HCT116 (cell line): Measurements from ENCODE around the gene YBX3. TPM values are rescaled to one million over a fixed set of nuclear protein-coding genes. Genes with fewer than 3 reads are reported as not detected.

Experiments
- ATAC-seq: fragments of 200-7000 bp; cut with Tn5 transposase; 2 replicates; pipeline ENCODE4 v1.9.1; 2020; ENCODE audit warnings: mild to moderate bottlenecking, moderate library complexity
- BruUV-seq: library from RNA; stranded (reverse); fragments of 400-500 nt; replicated peaks from 2 replicates; lab custom pipeline; 2021; lab: Mats Ljungman, UMichigan
- CTCF ChIA-PET: fragments of 300-600 bp; sonication (Branson Sonifier 250); formaldehyde crosslinking; loops from one replicate; lab custom pipeline; 2021; ENCODE audit warnings: antibody characterized with exemption; lab: Charles Lee
- POLR2A ChIA-PET: fragments of 300-600, 350-600 bp; sonication (Branson Sonifier 250); formaldehyde crosslinking; loops from one replicate; lab custom pipeline; 2021; ENCODE audit warnings: antibody characterized with exemption; lab: Charles Lee
- RAD21 ChIA-PET, 2 experiments: fragments of 300-600 bp; sonication (Branson Sonifier 250); formaldehyde crosslinking; loops; one replicate each; lab custom pipeline; 2023; ENCODE audit warnings: low total read pairs in 2 of 2; ENCODE audit not compliant: uncharacterized antibody in 2 of 2, unreplicated experiment in 2 of 2, low non-redundant PET in 1 of 2; lab: Charles Lee
- DNase-seq: peaks from one replicate; pipeline ENCODE4 v3.0.0-alpha.2; 2010; ENCODE audit warnings: low read depth, low spot score
- H2AFZ ChIP-seq: fragments of 200-600 bp; shearing (Covaris generic), sonication (generic); 2 replicates; pipeline ENCODE4 v1.6.1; 2017; ENCODE audit warnings: low read depth, mixed run types, mixed read lengths, antibody characterized with exemption, low read length; ENCODE audit not compliant: poor library complexity, severe bottlenecking
- H3K27ac ChIP-seq: 2 replicates; pipeline ENCODE4 v1.5.1; 2012; ENCODE audit warnings: low read depth, low read length
- H3K27me3 ChIP-seq: fragments of 200-600 bp; sonication (generic); 2 replicates; pipeline ENCODE4 v1.6.1; 2016; ENCODE audit warnings: mixed run types, low read length, mixed read lengths; ENCODE audit not compliant: insufficient read depth
- H3K36me3 ChIP-seq, 2 experiments: fragments of 200-500 bp in 1 of 2; fragments of 200-600 bp in 1 of 2; sonication (Bioruptor generic) in 1 of 2; sonication (generic) in 1 of 2; 2 replicates each; pipeline versions ENCODE4 v1.5.1 to v1.6.1; 2014 to 2016; ENCODE audit warnings: low read length in 2 of 2, inconsistent platforms in 1 of 2, mixed read lengths in 1 of 2, mixed run types in 1 of 2; ENCODE audit not compliant: insufficient read depth in 2 of 2, control insufficient read depth in 1 of 2
- H3K4me1 ChIP-seq, 2 experiments: fragments of 200-600 bp in 1 of 2; sonication (generic) in 1 of 2; 2 replicates each; pipeline versions ENCODE4 v1.5.1 to v1.6.1; 2012 to 2017; ENCODE audit warnings: low read length in 2 of 2, inconsistent platforms in 1 of 2, mild to moderate bottlenecking in 1 of 2, mixed read lengths in 1 of 2, mixed run types in 1 of 2, moderate library complexity in 1 of 2; ENCODE audit not compliant: insufficient read depth in 2 of 2, control insufficient read depth in 1 of 2
- H3K4me2 ChIP-seq: fragments of 200-600 bp; sonication (generic); 2 replicates; pipeline ENCODE4 v1.6.1; 2017; ENCODE audit warnings: mixed run types, low read length, mixed read lengths
- H3K4me3 ChIP-seq, 2 experiments: fragments of 200-600 bp in 1 of 2; sonication (generic) in 1 of 2; replicated peaks in 1 of 2; 2 replicates each; pipeline ENCODE4 v1.5.1; 2011 to 2016; ENCODE audit warnings: low read length in 2 of 2, control low read depth in 1 of 2, low read depth in 1 of 2, mild to moderate bottlenecking in 1 of 2, mixed read lengths in 1 of 2, mixed run types in 1 of 2
- H3K79me2 ChIP-seq: fragments of 200-600 bp; sonication (generic); 2 replicates; pipeline ENCODE4 v1.6.1; 2017; ENCODE audit warnings: mild to moderate bottlenecking, mixed run types, low read length, moderate library complexity, mixed read lengths; ENCODE audit not compliant: insufficient read depth
- H3K9ac ChIP-seq: fragments of 200-600 bp; sonication (generic); 2 replicates; pipeline ENCODE4 v1.6.1; 2016; ENCODE audit warnings: low read length, mixed read lengths
- H3K9me2 ChIP-seq: fragments of 200-600 bp; sonication (generic), shearing (Covaris generic); 2 replicates; pipeline ENCODE4 v1.6.1; 2017; ENCODE audit warnings: mixed run types, mild to moderate bottlenecking, moderate library complexity; ENCODE audit not compliant: insufficient read depth
- H3K9me3 ChIP-seq, 2 experiments: fragments of 200-500 bp in 1 of 2; fragments of 200-600 bp in 1 of 2; sonication (Bioruptor generic) in 1 of 2; sonication (generic) in 1 of 2; 2 replicates each; pipeline ENCODE4 v1.6.1; 2014 to 2017; ENCODE audit warnings: low read length in 2 of 2, mixed read lengths in 2 of 2, inconsistent platforms in 1 of 2, low read depth in 1 of 2, mild to moderate bottlenecking in 1 of 2, mixed run types in 1 of 2, moderate library complexity in 1 of 2; ENCODE audit not compliant: control insufficient read depth in 1 of 2, insufficient read depth in 1 of 2
- H4K20me1 ChIP-seq: fragments of 200-600 bp; sonication (generic), shearing (Covaris generic); 2 replicates; pipeline ENCODE4 v1.6.1; 2017; ENCODE audit warnings: mixed run types, mild to moderate bottlenecking, moderate library complexity; ENCODE audit not compliant: insufficient read depth
- ATF3 ChIP-seq: IDR thresholded peaks from 2 replicates; pipeline ENCODE4 v1.6.1; 2012
- CTCF ChIP-seq, 3 experiments: fragments of 200-600 bp in 1 of 3; sonication (generic) in 1 of 3; IDR thresholded peaks in 2 of 3; conservative IDR thresholded peaks in 1 of 3; 2 replicates each; pipeline ENCODE4 v1.5.1; 2012 to 2017; ENCODE audit warnings: low read depth in 2 of 3, low read length in 2 of 3, antibody characterized with exemption in 1 of 3, borderline replicate concordance in 1 of 3, control low read depth in 1 of 3, mild to moderate bottlenecking in 1 of 3, mixed read lengths in 1 of 3, mixed run types in 1 of 3, moderate library complexity in 1 of 3; ENCODE audit not compliant: insufficient read depth in 1 of 3
- FOSL1 ChIP-seq: IDR thresholded peaks from 2 replicates; pipeline ENCODE4 v1.6.1; 2012; ENCODE audit warnings: low read depth
- MAX ChIP-seq: IDR thresholded peaks from 2 replicates; pipeline ENCODE4 v1.6.1; 2012
- POLR2A ChIP-seq: IDR thresholded peaks from 2 replicates; pipeline ENCODE4 v1.7.0; 2011; ENCODE audit warnings: borderline replicate concordance; ENCODE audit not compliant: insufficient read depth, insufficient read length; ENCODE audit errors: extremely low read depth
- ZNF274 ChIP-seq: fragments of 200-500 bp; sonication (Bioruptor generic); IDR thresholded peaks from 2 replicates; pipeline ENCODE4 v1.6.1; 2014; ENCODE audit warnings: mild to moderate bottlenecking, low read depth, low read length, inconsistent platforms
- intact Hi-C: fragments of 100-400 bp; cut with micrococcal nuclease; formaldehyde crosslinking; loops from 2 replicates; pipeline ENCODE4 v1.10.0; 2022
- total RNA-seq: library from RNA; stranded (reverse); gene quantifications from one replicate; pipeline ENCODE4 v1.2.1, GENCODE V29; 2021; ENCODE audit not compliant: unreplicated experiment

The YBX3 gene
- total RNA-seq, 1 experiment from 2014 or later: 419 TPM

GRCh38 chr12:10719482-10719881 is 3.6 kb downstream of the YBX3 start:
- ChIA-PET POLR2A (interaction anchor here (1.3 to 1.6 kb wide), 2 partner anchors 12 to 31 kb away, joined by 3 read pairs; no protein-coding TSS in a partner anchor), RAD21 (no interaction called here), CTCF (interaction anchor here (3.0 kb wide), 1 partner anchor 30 kb away, joined by 12 read pairs; no protein-coding TSS in a partner anchor)
- H3K27ac ChIP-seq: no peak overlapping the region; the same call in 1 of the 2 replicates
- H3K4me2 ChIP-seq: peak overlapping the region; percentile 77
- H3K9me2 ChIP-seq: no peaks in the 10 kb centered on the region
- H3K79me2 ChIP-seq: peaks cover 98% of the 10 kb centered on the region
- H3K9ac ChIP-seq: peak overlapping the region; percentile 48; the same call in 1 of the 2 replicates
- BruUV-seq: no TSS peak
- no peak for ATAC-seq
- H3K4me3 ChIP-seq: no peak overlapping the region; a peak in 1 of 4 replicates
- no peaks in the 10 kb centered on the region for H3K27me3 ChIP-seq
- H3K9me3 ChIP-seq: no peaks in the 10 kb centered on the region
- TF ChIP-seq ATF3 (no peak), FOSL1 (no peak), POLR2A (no peak), CTCF (IDR thresholded peaks at IDR 0.05 in 2 of 3, conservative IDR thresholded peaks at IDR 0.05 in 1 of 3; ENCODE audit: borderline replicate concordance in 1 of 3, insufficient read depth in 1 of 3, low read depth in 2 of 3, low read length in 2 of 3) (no peak), MAX (no peak), ZNF274 (no peak)
- H3K36me3 ChIP-seq: peaks cover 10 to 26% of the 10 kb centered on the region in 2 experiments
- intact Hi-C loops: no loop called here
- DNase-seq: no peak
- H3K4me1 ChIP-seq: peaks cover 54 to 71% of the 10 kb centered on the region in 2 experiments
- no peak overlapping the region for H2AFZ ChIP-seq
- peaks cover 31% of the 10 kb centered on the region; the same call in 1 of the 2 replicates for H4K20me1 ChIP-seq
